Testis (tissue), 3 donors: ENCODE results near the gene THRAP3. TPM values are rescaled to one million over a fixed set of nuclear protein-coding genes. Genes with fewer than 3 reads are reported as not detected.
A peak's percentile ranks its signal among the peaks of the same experiment; 100 is the strongest.

ENCODE experiments used
- DNase-seq: peaks from one replicate; pipeline ENCODE4 v3.0.0-alpha.2; 2019
- H3K27ac ChIP-seq, 2 donors: fragments of 200-600 bp; sonication (generic); one replicate each; pipeline ENCODE4 v1.5.1; 2019
- H3K27me3 ChIP-seq: fragments of 200-600 bp; sonication (generic); one replicate; pipeline ENCODE4 v1.5.1; 2019
- H3K36me3 ChIP-seq: fragments of 200-600 bp; sonication (generic); one replicate; pipeline ENCODE4 v1.5.1; 2017; ENCODE audit warnings: low read depth; ENCODE audit errors: missing control alignments
- H3K4me1 ChIP-seq: fragments of 200-600 bp; sonication (generic); one replicate; pipeline ENCODE4 v1.5.1; 2019
- H3K4me3 ChIP-seq, 2 donors: fragments of 200-600 bp; sonication (generic); one replicate each; pipeline ENCODE4 v1.5.1; 2017 to 2019
- H3K9me3 ChIP-seq: fragments of 200-600 bp; sonication (generic); one replicate; pipeline ENCODE4 v1.5.1; 2017
- POLR2A ChIP-seq: fragments of 450-650 bp; IDR thresholded peaks from one replicate; pipeline ENCODE4 v1.6.1; 2017; ENCODE audit warnings: antibody characterized with exemption, mild to moderate bottlenecking, moderate library complexity
- WGBS, 2 donors: methylation state at CpG; one replicate each; pipeline ENCODE4 v1.1.5; 2018; 5-methylcytosine and 5-hydroxymethylcytosine counted together
- intact Hi-C: fragments of 100-400 bp; cut with DNase I; formaldehyde crosslinking; loops from one replicate; pipeline ENCODE4 v1.15.1; 2023; ENCODE audit warnings: low total_unique reads
- polyA plus RNA-seq: library from polyadenylated mRNA; stranded (reverse); fragments of 350-450 nt; fragmentation: Illumina TruSeq; extraction: RNeasy Lipid Tissue Mini Kit (QIAGEN cat#74804); gene quantifications from one replicate; pipeline ENCODE4 v1.2.3, GENCODE V29; 2014; ENCODE audit warnings: low read depth, low replicate concordance; ENCODE audit not compliant: insufficient read depth
- total RNA-seq, 2 donors: library from RNA; depleted of rRNA; stranded (reverse); fragments of >200 nt; gene quantifications; one replicate each; pipeline ENCODE4 v1.2.3, GENCODE V29; 2016
- TF ChIP-seq, protein P1 (sequence below), 3 experiments: fragments of 450-650 bp in 2 of 3; fragments of 200-600 bp in 1 of 3; sonication (generic) in 1 of 3; IDR thresholded peaks; one replicate each; pipeline ENCODE4 v1.5.1; 2016 to 2019; ENCODE audit warnings: antibody characterized with exemption in 3 of 3, mild to moderate bottlenecking in 2 of 3, moderate library complexity in 1 of 3

THRAP3 gene
- total and polyA plus RNA-seq, 3 donors from 2014 or later: 72.5 to 112 (median 93.0) TPM

DNA sequence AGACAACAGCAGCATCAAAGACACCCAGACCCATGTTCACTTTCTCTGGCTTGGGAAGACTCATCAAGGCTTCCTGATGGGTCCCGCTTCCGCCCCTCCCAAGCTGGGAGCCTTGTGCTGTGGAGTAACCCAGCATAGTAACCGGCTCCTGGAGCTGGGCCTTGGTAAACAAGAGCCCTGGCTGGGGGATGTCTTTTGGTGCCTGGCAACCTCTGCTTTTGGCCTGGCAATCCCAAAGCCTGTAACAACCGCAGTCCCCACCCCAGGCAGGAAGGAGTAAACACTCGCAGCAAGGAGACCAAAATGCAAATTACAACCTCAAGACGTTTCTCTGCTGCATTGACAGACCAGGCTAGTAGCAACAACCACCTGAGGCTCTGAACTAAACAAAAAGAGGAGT is 16.9 kb upstream of the THRAP3 start:
- H3K9me3 ChIP-seq: no peaks in the 10 kb centered on the region
- no peak overlapping the region for H3K4me3 ChIP-seq
- H3K27me3 ChIP-seq: no peaks in the 10 kb centered on the region
- DNase-seq: peak; percentile 21
- no peak overlapping the region for H3K27ac ChIP-seq
- intact Hi-C loops: no loop called here
- 55 to 67% methylated on average over 6 of the region's 6 CpGs for WGBS, 2 donors
- H3K4me1 ChIP-seq: peaks cover 3% of the 10 kb centered on the region
- TF ChIP-seq, protein P1, sequence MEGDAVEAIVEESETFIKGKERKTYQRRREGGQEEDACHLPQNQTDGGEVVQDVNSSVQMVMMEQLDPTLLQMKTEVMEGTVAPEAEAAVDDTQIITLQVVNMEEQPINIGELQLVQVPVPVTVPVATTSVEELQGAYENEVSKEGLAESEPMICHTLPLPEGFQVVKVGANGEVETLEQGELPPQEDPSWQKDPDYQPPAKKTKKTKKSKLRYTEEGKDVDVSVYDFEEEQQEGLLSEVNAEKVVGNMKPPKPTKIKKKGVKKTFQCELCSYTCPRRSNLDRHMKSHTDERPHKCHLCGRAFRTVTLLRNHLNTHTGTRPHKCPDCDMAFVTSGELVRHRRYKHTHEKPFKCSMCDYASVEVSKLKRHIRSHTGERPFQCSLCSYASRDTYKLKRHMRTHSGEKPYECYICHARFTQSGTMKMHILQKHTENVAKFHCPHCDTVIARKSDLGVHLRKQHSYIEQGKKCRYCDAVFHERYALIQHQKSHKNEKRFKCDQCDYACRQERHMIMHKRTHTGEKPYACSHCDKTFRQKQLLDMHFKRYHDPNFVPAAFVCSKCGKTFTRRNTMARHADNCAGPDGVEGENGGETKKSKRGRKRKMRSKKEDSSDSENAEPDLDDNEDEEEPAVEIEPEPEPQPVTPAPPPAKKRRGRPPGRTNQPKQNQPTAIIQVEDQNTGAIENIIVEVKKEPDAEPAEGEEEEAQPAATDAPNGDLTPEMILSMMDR (IDR thresholded peaks at IDR 0.05): no peak
- no peaks in the 10 kb centered on the region for H3K36me3 ChIP-seq

DNA sequence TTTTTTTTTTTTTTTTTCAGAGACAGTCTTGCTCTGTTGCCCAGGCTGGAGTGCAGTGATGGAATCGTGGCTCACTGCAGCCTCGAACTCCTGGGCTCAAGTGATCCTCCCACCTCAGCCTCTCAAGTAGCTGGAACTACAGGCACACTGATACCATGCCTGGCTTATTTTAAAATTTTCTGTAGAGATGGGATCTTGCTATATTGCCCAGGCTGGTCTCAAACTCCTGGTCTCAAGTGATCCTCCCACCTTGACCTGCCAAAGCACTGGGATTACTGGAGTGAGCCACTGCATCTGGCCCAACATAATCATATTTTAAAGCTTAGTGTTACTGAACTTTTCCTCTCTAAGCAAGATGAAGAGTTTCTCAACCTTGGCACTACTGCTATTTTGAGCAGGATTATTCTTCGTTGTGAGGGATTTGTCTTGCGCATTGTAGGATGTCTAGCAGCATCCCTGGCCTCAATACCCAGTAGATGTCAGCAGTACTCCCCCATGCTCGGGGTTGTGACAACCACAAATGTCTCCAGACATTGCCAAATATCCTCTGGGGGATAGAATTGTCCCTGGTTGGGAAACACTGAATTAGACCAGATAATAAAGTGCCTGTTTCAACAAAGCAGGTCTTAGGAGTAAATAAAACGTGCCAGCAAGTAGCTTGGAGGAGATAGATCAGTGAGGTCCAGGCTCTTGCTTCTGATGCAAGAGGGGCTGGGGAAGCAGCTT is 15.1 kb upstream of the THRAP3 start:
- Histone ChIP-seq H3K27ac (no peak overlapping the region), H3K9me3 (no peaks in the 10 kb centered on the region), H3K4me1 (no peaks in the 10 kb centered on the region), H3K36me3 (no peaks in the 10 kb centered on the region), H3K27me3 (no peaks in the 10 kb centered on the region), H3K4me3 (no peak overlapping the region)
- no peak for DNase-seq
- 75% methylated on average over 6 of the region's 6 CpGs for WGBS, 2 donors
- intact Hi-C loops: no loop called here
- TF ChIP-seq, protein P1 (IDR thresholded peaks at IDR 0.05): no peak
- TF ChIP-seq POLR2A: no peak

DNA sequence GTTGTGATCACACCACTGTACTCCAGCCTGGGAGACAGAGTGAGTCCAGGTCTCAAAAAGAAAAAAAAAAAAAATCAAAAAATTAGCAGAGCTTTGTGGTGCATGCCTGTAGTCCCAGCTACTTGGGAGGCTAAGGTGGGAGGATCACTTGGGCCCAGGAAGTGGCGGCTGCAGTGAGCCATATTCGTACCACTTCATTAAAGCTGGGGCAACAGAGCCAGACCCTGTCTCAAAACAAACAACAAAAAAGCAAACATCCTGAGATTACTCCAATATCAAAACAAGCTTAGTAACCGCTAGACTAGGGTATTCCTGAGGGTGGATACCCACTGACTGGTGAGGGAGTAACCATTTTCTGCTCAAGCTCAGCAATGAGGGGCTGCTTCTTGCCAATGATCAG is 12.9 kb upstream of the THRAP3 start:
- Histone ChIP-seq H3K36me3 (no peaks in the 10 kb centered on the region), H3K9me3 (no peaks in the 10 kb centered on the region), H3K27ac (no peak overlapping the region), H3K27me3 (no peaks in the 10 kb centered on the region), H3K4me3 (no peak overlapping the region), H3K4me1 (no peaks in the 10 kb centered on the region)
- no peak for DNase-seq
- intact Hi-C loops: no loop called here
- 91 to 96% methylated on average over 3 of the region's 3 CpGs for WGBS, 2 donors
- TF ChIP-seq, protein P1 (IDR thresholded peaks at IDR 0.05): no peak
- no peak for TF ChIP-seq POLR2A

DNA sequence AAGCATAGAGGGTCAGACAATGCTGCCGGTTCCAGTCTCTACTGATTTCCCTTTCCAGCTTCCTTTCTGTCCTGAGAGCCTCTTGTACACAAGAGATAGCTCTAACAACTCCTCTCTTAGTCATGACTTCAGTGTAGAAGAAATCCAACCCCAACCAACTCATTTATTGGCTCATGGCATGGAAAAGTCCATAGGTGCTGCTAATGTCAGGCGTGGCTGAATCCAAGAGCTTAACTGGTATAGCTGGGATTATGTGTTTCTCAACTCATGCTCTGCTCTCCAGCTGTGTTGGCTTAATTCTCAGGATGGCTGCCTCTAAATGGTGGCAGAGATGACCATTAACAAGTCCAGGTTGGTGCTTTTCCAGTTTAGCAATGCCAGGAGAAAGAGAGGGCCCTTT is 12.4 kb upstream of the THRAP3 start:
- H3K4me3 ChIP-seq: no peak overlapping the region
- DNase-seq: no peak
- H3K27ac ChIP-seq: no peak overlapping the region
- intact Hi-C loops: no loop called here
- H3K36me3 ChIP-seq: no peaks in the 10 kb centered on the region
- H3K27me3 ChIP-seq: no peaks in the 10 kb centered on the region
- 86 to 95% methylated on average over 2 of the region's 2 CpGs for WGBS, 2 donors
- H3K4me1 ChIP-seq: no peaks in the 10 kb centered on the region
- TF ChIP-seq, protein P1 (IDR thresholded peaks at IDR 0.05): no peak
- no peak for TF ChIP-seq POLR2A
- no peaks in the 10 kb centered on the region for H3K9me3 ChIP-seq

DNA sequence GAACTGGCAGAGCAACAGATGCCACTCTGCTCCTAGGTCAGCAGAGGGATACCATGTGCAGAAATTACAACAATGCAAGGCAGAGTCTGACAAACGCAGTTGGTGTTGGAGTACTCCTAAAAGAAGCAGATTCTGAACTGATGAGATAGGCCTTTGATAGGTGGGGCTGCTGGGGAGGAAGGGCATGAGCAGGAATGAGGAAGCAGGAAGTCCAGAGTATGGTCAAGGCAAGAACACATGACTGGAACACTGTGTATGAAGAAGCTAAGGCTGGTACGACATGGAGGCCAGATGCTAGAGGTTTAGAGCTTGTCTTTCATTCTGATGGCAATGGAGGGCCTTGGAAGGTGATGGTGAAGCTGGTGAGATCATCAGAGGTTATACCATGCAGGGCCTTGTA is 11.5 kb upstream of the THRAP3 start:
- 77 to 83% methylated on average over 2 of the region's 2 CpGs for WGBS, 2 donors
- TF ChIP-seq, protein P1 (IDR thresholded peaks at IDR 0.05): no peak
- no peaks in the 10 kb centered on the region for H3K36me3 ChIP-seq
- H3K27ac ChIP-seq: no peak overlapping the region
- no peaks in the 10 kb centered on the region for H3K9me3 ChIP-seq
- H3K4me1 ChIP-seq: no peaks in the 10 kb centered on the region
- no peak for DNase-seq
- intact Hi-C loops: no loop called here
- no peaks in the 10 kb centered on the region for H3K27me3 ChIP-seq
- no peak overlapping the region for H3K4me3 ChIP-seq
